Type B pancreatic cell (in vitro differentiated cells): ENCODE results near the gene FAM174C. TPM values are rescaled to one million over a fixed set of nuclear protein-coding genes. Genes with fewer than 3 reads are reported as not detected.

Experiments
- DNase-seq: peaks from one replicate; pipeline ENCODE4 v3.0.0; 2021; ENCODE audit warnings: mixed read lengths; ENCODE audit not compliant: unreplicated experiment; ENCODE audit errors: extremely low spot score
- H3K27ac Mint-ChIP-seq: 2 replicates; pipeline ENCODE4 v1.8.0; 2021; ENCODE audit warnings: mild to moderate bottlenecking, mixed read lengths
- H3K27me3 Mint-ChIP-seq: 2 replicates; pipeline ENCODE4 v1.8.0; 2021; ENCODE audit warnings: mixed read lengths
- H3K36me3 Mint-ChIP-seq: 2 replicates; pipeline ENCODE4 v1.8.0; 2021; ENCODE audit warnings: mixed read lengths
- H3K4me1 Mint-ChIP-seq: one replicate; pipeline ENCODE4 v1.8.0; 2021; ENCODE audit warnings: mixed read lengths; ENCODE audit not compliant: unreplicated experiment
- H3K4me3 Mint-ChIP-seq: 2 replicates; pipeline ENCODE4 v1.8.0; 2021; ENCODE audit warnings: mild to moderate bottlenecking, mixed read lengths
- H3K9me3 Mint-ChIP-seq: 2 replicates; pipeline ENCODE4 v1.8.0; 2021; ENCODE audit warnings: mixed read lengths
- total RNA-seq: library from RNA; stranded (reverse); gene quantifications from 2 replicates; pipeline ENCODE4 v1.2.1, GENCODE V29; 2021; ENCODE audit warnings: low replicate concordance
- TF ChIP-seq, protein P1 (sequence below): fragments of 200-600 bp; sonication (generic); conservative IDR thresholded peaks from 2 replicates; pipeline ENCODE4 v1.5.0; 2021; ENCODE audit warnings: antibody characterized with exemption, mild to moderate bottlenecking

The FAM174C gene
- total RNA-seq, 1 donor from 2014 or later: 30.6 TPM

GRCh38 chr19:1239796-1240737, 35.3 kb upstream of the FAM174C start:
- no peaks in the 10 kb centered on the region for H3K9me3 Mint-ChIP-seq
- H3K36me3 Mint-ChIP-seq: no peaks in the 10 kb centered on the region
- TF ChIP-seq, protein P1, sequence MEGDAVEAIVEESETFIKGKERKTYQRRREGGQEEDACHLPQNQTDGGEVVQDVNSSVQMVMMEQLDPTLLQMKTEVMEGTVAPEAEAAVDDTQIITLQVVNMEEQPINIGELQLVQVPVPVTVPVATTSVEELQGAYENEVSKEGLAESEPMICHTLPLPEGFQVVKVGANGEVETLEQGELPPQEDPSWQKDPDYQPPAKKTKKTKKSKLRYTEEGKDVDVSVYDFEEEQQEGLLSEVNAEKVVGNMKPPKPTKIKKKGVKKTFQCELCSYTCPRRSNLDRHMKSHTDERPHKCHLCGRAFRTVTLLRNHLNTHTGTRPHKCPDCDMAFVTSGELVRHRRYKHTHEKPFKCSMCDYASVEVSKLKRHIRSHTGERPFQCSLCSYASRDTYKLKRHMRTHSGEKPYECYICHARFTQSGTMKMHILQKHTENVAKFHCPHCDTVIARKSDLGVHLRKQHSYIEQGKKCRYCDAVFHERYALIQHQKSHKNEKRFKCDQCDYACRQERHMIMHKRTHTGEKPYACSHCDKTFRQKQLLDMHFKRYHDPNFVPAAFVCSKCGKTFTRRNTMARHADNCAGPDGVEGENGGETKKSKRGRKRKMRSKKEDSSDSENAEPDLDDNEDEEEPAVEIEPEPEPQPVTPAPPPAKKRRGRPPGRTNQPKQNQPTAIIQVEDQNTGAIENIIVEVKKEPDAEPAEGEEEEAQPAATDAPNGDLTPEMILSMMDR: peak; percentile 98
- DNase-seq: peak; percentile 96
- H3K27me3 Mint-ChIP-seq: no peaks in the 10 kb centered on the region
- peak overlapping the region; percentile 83 for H3K27ac Mint-ChIP-seq
- H3K4me3 Mint-ChIP-seq: peak overlapping the region; percentile 92
- H3K4me1 Mint-ChIP-seq: peaks cover 12% of the 10 kb centered on the region

DNA sequence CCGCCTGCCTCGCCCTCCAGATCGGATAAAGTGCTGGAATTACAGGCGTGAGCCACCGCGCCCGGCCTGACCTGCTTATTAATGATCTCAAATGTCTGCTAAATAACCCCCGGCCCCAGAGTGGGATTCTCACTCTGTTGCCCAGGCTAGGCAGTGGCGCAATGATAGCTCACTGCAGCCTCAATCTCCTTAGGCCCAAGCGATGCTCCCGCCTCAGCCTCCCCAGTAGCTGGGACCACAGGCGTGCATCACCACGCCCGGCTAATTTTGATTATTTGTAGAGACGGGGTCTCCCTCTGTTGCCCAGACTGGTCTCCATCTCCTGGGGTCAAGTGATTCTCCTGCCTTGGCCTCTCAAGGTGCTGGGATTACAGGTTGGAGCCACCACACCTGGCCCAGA, 34.4 kb upstream of the FAM174C start:
- DNase-seq: no peak

DNA sequence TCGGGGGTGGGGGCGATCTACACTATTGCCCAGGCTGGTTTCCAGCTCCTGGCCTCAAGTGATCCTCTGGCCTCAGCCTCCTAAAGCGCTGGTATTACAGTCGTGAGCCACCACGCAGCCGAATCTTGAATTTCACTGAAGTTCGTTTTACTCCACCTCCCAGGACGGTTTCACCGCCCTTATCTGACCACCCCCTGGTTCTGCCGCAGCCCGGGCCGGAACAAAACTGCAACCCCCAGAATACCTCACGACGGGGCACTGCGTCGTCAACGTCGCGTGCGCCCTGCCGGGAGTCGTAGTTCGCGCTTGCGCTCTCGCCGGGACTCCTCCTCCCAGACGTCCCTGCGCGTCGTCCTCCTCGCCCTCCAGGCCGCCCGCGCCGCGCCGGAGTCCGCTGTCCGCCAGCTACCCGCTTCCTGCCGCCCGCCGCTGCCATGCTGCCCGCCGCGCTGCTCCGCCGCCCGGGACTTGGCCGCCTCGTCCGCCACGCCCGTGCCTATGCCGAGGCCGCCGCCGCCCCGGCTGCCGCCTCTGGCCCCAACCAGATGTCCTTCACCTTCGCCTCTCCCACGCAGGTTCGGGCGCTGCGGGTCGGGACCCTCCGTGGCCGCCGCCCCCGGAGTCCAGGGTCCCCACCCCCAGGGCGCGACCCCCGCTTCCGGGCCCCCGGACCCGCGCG, 33.8 kb upstream of the FAM174C start, which contains the start of gene ATP5F1D:
Gene ATP5F1D, plus strand, starts transcription at position 335 of the 679 bp plus-strand sequence. Its CDS starts 100 bp downstream, at position 435.
- no peaks in the 10 kb centered on the region for H3K9me3 Mint-ChIP-seq
- peak within 1 kb of the TSS; percentile 93 for H3K27ac Mint-ChIP-seq
- peak; percentile 92 for DNase-seq
- H3K27me3 Mint-ChIP-seq: no peaks in the 10 kb centered on the region
- no peaks in the 10 kb centered on the region for H3K36me3 Mint-ChIP-seq
- peaks cover 12% of the 10 kb centered on the region for H3K4me1 Mint-ChIP-seq
- H3K4me3 Mint-ChIP-seq: peak within 1 kb of the TSS; percentile 92
- TF ChIP-seq, protein P1: no peak

More for the DNA sequence above, 34.4 kb upstream of the FAM174C start:
- Mint-ChIP-seq H3K4me1 (peaks cover 12% of the 10 kb centered on the region), H3K4me3 (peak overlapping the region; percentile 92), H3K9me3 (no peaks in the 10 kb centered on the region), H3K27me3 (no peaks in the 10 kb centered on the region), H3K27ac (peak overlapping the region; percentile 93), H3K36me3 (no peaks in the 10 kb centered on the region)
- TF ChIP-seq, protein P1: no peak

DNA sequence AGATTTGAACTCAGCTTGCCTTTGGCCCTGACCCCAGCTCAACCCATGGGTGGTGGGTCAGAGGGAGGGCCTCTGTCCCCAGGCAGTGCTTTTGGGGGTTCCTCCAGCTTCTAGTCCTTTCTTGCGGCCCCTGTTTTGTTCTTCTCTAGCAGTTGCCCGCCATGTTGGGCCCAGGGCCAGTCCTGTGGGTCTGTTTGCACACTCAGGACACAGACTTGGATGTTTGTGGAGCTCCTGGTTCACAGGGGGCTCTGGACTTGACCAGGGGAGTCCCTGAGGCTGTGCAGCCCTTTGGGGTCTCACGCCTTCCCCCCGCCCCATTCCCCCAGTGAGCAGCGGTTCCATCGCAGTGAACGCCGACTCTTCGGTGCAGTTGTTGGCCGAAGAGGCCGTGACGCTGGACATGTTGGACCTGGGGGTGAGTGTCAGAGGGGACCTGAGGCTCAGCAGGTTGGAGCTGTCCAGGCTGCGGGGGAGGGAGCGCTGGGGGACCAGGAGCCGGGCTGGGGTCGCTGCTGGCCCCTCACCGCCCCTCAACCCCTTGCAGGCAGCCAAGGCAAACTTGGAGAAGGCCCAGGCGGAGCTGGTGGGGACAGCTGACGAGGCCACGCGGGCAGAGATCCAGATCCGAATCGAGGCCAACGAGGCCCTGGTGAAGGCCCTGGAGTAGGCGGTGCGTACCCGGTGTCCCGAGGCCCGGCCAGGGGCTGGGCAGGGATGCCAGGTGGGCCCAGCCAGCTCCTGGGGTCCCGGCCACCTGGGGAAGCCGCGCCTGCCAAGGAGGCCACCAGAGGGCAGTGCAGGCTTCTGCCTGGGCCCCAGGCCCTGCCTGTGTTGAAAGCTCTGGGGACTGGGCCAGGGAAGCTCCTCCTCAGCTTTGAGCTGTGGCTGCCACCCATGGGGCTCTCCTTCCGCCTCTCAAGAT, 31.3 kb upstream of the FAM174C start:
- no peaks in the 10 kb centered on the region for H3K27me3 Mint-ChIP-seq
- peak overlapping the region; percentile 87 for H3K27ac Mint-ChIP-seq
- no peak for DNase-seq
- TF ChIP-seq, protein P1: peak; percentile 94
- H3K9me3 Mint-ChIP-seq: no peaks in the 10 kb centered on the region
- peak overlapping the region; percentile 87 for H3K4me3 Mint-ChIP-seq
- no peaks in the 10 kb centered on the region for H3K36me3 Mint-ChIP-seq
- H3K4me1 Mint-ChIP-seq: peaks cover 5% of the 10 kb centered on the region
